HEK293 (cell line): Measurements from ENCODE around the gene PHYKPL.

Experiments
- CTCF ChIA-PET: fragments of 350-600 bp; formaldehyde crosslinking; extraction: SDS; loops from one replicate; lab custom pipeline; 2021; ENCODE audit warnings: antibody characterized with exemption; lab: Yijun Ruan, JAX
- POLR2A ChIA-PET: fragments of 300-600 bp; formaldehyde crosslinking; extraction: SDS; loops from one replicate; lab custom pipeline; 2020; ENCODE audit warnings: antibody characterized with exemption, inconsistent platforms; lab: Yijun Ruan, JAX
- H3K27ac ChIP-seq: fragments of 200-500 bp; sonication (Bioruptor generic); 2 replicates; pipeline ENCODE4 v1.5.1; 2014; ENCODE audit warnings: low read depth, low read length, control low read depth, inconsistent platforms; ENCODE audit errors: extremely low read depth
- H3K36me3 ChIP-seq, 2 experiments: fragments of 200-500 bp in 1 of 2; sonication (Bioruptor generic) in 1 of 2; 1 replicate in 1 of 2; 2 replicates in 1 of 2; pipeline ENCODE4 v1.5.1; 2014 to 2017; ENCODE audit warnings: inconsistent platforms in 2 of 2, low read length in 2 of 2; ENCODE audit not compliant: control insufficient read depth in 2 of 2, insufficient read depth in 1 of 2
- H3K4me1 ChIP-seq: fragments of 200-500 bp; sonication (Bioruptor generic); 2 replicates; pipeline ENCODE4 v1.5.1; 2014; ENCODE audit warnings: mild to moderate bottlenecking, low read length, inconsistent platforms; ENCODE audit not compliant: control insufficient read depth, insufficient read depth
- H3K4me3 ChIP-seq: 2 replicates; pipeline ENCODE4 v1.5.1; 2011; ENCODE audit warnings: low read depth, mild to moderate bottlenecking, control low read depth, low read length, moderate library complexity
- H3K9me3 ChIP-seq: fragments of 200-500 bp; sonication (Bioruptor generic); 2 replicates; pipeline ENCODE4 v1.5.1; 2014; ENCODE audit warnings: low read depth, low read length, inconsistent platforms; ENCODE audit not compliant: control insufficient read depth, insufficient read depth
- GLI2 ChIP-seq: fragments of 450-650 bp; formaldehyde crosslinking; IDR thresholded peaks from 2 replicates; pipeline ENCODE4; 2017; ENCODE audit warnings: missing biosample characterization, missing genetic modification characterization, low read depth, borderline replicate concordance
- KLF1 ChIP-seq: fragments of 450-650 bp; formaldehyde crosslinking; IDR thresholded peaks from 2 replicates; pipeline ENCODE4 v1.5.1; 2016; ENCODE audit warnings: missing biosample characterization, missing genetic modification characterization
- MYNN ChIP-seq: fragments of 450-650 bp; formaldehyde crosslinking; IDR thresholded peaks from 2 replicates; pipeline ENCODE4 v1.5.1; 2016; ENCODE audit warnings: missing biosample characterization, missing genetic modification characterization, borderline replicate concordance
- PRDM1 ChIP-seq: fragments of 450-650 bp; formaldehyde crosslinking; IDR thresholded peaks from 2 replicates; pipeline ENCODE4; 2016; ENCODE audit warnings: missing biosample characterization, missing genetic modification characterization
- ZNF10 ChIP-seq: fragments of 450-650 bp; formaldehyde crosslinking; IDR thresholded peaks from 2 replicates; pipeline ENCODE4 v1.5.1; 2017; ENCODE audit warnings: missing biosample characterization, missing genetic modification characterization
- ZNF112 ChIP-seq: fragments of 450-650 bp; formaldehyde crosslinking; IDR thresholded peaks from 2 replicates; pipeline ENCODE4 v1.5.0; 2017; ENCODE audit warnings: missing biosample characterization, missing genetic modification characterization
- ZNF175 ChIP-seq: fragments of 450-650 bp; formaldehyde crosslinking; IDR thresholded peaks from 2 replicates; pipeline ENCODE4 v1.5.1; 2016; ENCODE audit warnings: missing biosample characterization, missing genetic modification characterization
- ZNF239 ChIP-seq: fragments of 450-650 bp; formaldehyde crosslinking; IDR thresholded peaks from 2 replicates; pipeline ENCODE4 v1.5.1; 2016; ENCODE audit warnings: missing biosample characterization, missing genetic modification characterization
- ZNF433 ChIP-seq: fragments of 450-650 bp; formaldehyde crosslinking; IDR thresholded peaks from 2 replicates; pipeline ENCODE4 v1.5.1; 2016; ENCODE audit warnings: missing biosample characterization, missing genetic modification characterization, low read depth
- ZNF48 ChIP-seq: fragments of 450-650 bp; formaldehyde crosslinking; IDR thresholded peaks from 2 replicates; pipeline ENCODE4 v1.5.1; 2016; ENCODE audit warnings: missing biosample characterization, missing genetic modification characterization
- ZNF558 ChIP-seq: fragments of 450-650 bp; formaldehyde crosslinking; IDR thresholded peaks from 2 replicates; pipeline ENCODE4 v1.5.1; 2016; ENCODE audit warnings: missing biosample characterization, missing genetic modification characterization
- ZNF768 ChIP-seq: fragments of 450-650 bp; formaldehyde crosslinking; IDR thresholded peaks from 2 replicates; pipeline ENCODE4 v1.5.1; 2018; ENCODE audit warnings: missing biosample characterization, mild to moderate bottlenecking, missing genetic modification characterization
- TF ChIP-seq, protein P1 (sequence below): fragments of 450-650 bp; formaldehyde crosslinking; IDR thresholded peaks from 2 replicates; pipeline ENCODE4 v1.5.1; 2016; ENCODE audit warnings: missing biosample characterization, missing genetic modification characterization
- TF ChIP-seq, protein P2 (sequence below): fragments of 450-650 bp; formaldehyde crosslinking; IDR thresholded peaks from 2 replicates; pipeline ENCODE4 v1.5.1; 2017; ENCODE audit warnings: missing biosample characterization, missing genetic modification characterization
- TF ChIP-seq, protein P3 (sequence below): fragments of 450-650 bp; formaldehyde crosslinking; IDR thresholded peaks from 2 replicates; pipeline ENCODE4 v1.5.1; 2017; ENCODE audit warnings: missing biosample characterization, missing genetic modification characterization

PHYKPL gene

DNA sequence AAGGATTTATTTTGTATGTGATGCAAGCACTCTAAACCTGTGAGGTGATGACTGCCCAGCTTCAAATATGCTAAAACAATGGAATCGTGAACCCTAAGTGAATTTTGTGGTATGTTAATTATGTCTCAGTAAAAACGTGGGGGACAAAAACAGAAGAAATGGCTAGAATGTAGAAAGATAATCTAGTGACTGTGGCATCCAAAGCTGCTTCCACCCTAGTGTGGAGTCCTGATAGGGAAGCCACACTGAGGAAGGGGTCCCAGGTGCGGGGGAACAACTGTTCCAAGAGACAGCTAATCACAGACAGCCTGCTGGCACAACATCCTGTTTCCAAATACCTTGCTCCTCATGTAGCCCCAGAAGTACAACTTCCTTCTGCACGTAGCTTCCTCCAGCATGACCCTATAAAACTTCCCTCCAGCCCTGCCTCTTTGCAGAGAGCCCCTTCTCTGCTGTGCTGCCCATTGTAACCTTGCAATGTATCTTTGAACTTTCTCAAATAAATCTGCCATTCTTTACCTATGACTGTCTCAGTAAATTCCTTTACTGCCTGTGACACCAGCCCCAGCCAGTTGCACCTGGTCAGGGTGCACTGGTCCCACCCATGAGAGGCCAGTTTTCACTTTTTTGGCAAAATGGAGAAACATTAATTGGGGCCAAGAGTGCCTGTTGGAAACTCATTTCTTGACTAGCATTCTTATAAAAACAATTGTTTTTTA lies 50.3 kb downstream of the PHYKPL start:
- no peak for TF ChIP-seq ZNF48 (tag by site-specific recombination)
- H3K4me3 ChIP-seq = no peak overlapping the region
- H3K27ac ChIP-seq = no peak overlapping the region
- CTCF ChIA-PET = interaction anchor here (0.8 kb wide), 1 partner anchor 14 kb away, joined by 3 read pairs; no protein-coding TSS in a partner anchor
- POLR2A ChIA-PET = interaction anchor here (1.9 kb wide), 1 partner anchor 22 kb away, joined by 18 read pairs; the partner anchor contains the start of gene HNRNPAB
- no peaks in the 10 kb centered on the region for H3K9me3 ChIP-seq
- no peaks in the 10 kb centered on the region for H3K36me3 ChIP-seq
- no peaks in the 10 kb centered on the region for H3K4me1 ChIP-seq

DNA sequence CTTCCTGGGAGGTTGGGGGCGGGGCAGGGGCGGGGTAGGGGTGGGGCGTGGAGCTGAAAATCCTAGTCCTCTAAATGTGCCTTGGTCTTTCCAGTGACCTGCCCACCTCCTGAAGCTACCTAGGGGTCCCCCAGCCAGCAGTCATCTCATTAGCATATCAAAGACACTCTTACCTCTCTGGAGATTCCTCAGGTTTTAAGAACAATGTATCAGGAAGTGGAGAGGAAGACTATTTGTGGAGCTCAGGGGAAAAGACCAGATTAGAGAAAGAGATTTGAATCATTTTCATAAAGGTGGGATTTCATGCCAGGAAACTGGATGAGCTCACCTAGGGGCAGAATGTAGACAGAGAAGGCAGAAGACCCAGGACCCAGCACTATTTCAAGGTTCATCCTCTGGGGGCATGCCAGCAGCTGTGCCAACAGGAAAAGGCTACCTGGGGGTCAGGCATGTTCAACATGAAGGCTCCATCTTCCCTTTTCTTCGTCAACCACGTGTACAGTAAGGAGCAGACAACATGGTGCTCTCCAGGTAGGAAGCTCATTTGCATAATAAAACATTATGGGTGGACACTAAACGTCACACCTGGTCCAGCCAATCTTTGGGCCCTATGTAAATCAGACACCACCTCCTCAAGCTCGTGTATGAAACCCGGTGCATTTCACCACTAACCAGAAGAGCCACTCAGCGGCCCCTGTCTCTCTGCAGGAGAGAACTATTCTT lies 52.3 kb downstream of the PHYKPL start:
- Histone ChIP-seq H3K4me3 (no peak overlapping the region), H3K9me3 (no peaks in the 10 kb centered on the region), H3K4me1 (no peaks in the 10 kb centered on the region), H3K27ac (no peak overlapping the region), H3K36me3 (no peaks in the 10 kb centered on the region)
- POLR2A ChIA-PET = interaction anchor here (1.4 kb wide), 1 partner anchor 24 kb away, joined by 6 read pairs; the partner anchor contains the start of gene HNRNPAB
- TF ChIP-seq ZNF239 (tag by site-specific recombination) (no peak), ZNF112 (tag by site-specific recombination) (no peak), ZNF768 (tag by site-specific recombination) (no peak), ZNF558 (tag by site-specific recombination) (no peak), ZNF10 (tag by site-specific recombination) (no peak), MYNN (tag by site-specific recombination) (no peak), ZNF175 (tag by site-specific recombination) (no peak), GLI2 (tag by site-specific recombination) (no peak), PRDM1 (no peak), KLF1 (tag by site-specific recombination) (no peak), ZNF433 (tag by site-specific recombination) (no peak)
- TF ChIP-seq, protein P1, sequence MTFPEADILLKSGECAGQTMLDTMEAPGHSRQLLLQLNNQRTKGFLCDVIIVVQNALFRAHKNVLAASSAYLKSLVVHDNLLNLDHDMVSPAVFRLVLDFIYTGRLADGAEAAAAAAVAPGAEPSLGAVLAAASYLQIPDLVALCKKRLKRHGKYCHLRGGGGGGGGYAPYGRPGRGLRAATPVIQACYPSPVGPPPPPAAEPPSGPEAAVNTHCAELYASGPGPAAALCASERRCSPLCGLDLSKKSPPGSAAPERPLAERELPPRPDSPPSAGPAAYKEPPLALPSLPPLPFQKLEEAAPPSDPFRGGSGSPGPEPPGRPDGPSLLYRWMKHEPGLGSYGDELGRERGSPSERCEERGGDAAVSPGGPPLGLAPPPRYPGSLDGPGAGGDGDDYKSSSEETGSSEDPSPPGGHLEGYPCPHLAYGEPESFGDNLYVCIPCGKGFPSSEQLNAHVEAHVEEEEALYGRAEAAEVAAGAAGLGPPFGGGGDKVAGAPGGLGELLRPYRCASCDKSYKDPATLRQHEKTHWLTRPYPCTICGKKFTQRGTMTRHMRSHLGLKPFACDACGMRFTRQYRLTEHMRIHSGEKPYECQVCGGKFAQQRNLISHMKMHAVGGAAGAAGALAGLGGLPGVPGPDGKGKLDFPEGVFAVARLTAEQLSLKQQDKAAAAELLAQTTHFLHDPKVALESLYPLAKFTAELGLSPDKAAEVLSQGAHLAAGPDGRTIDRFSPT (tag by site-specific recombination) = no peak
- TF ChIP-seq, protein P2, sequence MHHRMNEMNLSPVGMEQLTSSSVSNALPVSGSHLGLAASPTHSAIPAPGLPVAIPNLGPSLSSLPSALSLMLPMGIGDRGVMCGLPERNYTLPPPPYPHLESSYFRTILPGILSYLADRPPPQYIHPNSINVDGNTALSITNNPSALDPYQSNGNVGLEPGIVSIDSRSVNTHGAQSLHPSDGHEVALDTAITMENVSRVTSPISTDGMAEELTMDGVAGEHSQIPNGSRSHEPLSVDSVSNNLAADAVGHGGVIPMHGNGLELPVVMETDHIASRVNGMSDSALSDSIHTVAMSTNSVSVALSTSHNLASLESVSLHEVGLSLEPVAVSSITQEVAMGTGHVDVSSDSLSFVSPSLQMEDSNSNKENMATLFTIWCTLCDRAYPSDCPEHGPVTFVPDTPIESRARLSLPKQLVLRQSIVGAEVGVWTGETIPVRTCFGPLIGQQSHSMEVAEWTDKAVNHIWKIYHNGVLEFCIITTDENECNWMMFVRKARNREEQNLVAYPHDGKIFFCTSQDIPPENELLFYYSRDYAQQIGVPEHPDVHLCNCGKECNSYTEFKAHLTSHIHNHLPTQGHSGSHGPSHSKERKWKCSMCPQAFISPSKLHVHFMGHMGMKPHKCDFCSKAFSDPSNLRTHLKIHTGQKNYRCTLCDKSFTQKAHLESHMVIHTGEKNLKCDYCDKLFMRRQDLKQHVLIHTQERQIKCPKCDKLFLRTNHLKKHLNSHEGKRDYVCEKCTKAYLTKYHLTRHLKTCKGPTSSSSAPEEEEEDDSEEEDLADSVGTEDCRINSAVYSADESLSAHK (tag by site-specific recombination) = no peak
- TF ChIP-seq, protein P3, sequence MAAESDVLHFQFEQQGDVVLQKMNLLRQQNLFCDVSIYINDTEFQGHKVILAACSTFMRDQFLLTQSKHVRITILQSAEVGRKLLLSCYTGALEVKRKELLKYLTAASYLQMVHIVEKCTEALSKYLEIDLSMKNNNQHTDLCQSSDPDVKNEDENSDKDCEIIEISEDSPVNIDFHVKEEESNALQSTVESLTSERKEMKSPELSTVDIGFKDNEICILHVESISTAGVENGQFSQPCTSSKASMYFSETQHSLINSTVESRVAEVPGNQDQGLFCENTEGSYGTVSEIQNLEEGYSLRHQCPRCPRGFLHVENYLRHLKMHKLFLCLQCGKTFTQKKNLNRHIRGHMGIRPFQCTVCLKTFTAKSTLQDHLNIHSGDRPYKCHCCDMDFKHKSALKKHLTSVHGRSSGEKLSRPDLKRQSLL = no peak
- CTCF ChIA-PET = interaction anchor here (1.5 kb wide), 1 partner anchor 105 kb away, joined by 3 read pairs; no protein-coding TSS in a partner anchor
